Ectodermal cell (in vitro differentiated cells): Measurements from ENCODE around the gene SCD5.

Experiments
- H3K27ac ChIP-seq: 2 replicates; pipeline ENCODE4 v1.7.0; 2013; ENCODE audit warnings: mild to moderate bottlenecking, low read depth, low read length; ENCODE audit not compliant: insufficient read depth, poor library complexity, severe bottlenecking
- H3K27me3 ChIP-seq: 2 replicates; pipeline ENCODE4 v1.7.0; 2013; ENCODE audit warnings: mild to moderate bottlenecking, low read length; ENCODE audit not compliant: insufficient read depth, control insufficient read depth, poor library complexity, severe bottlenecking
- H3K36me3 ChIP-seq: one replicate; pipeline ENCODE4 v1.7.0; 2013; ENCODE audit warnings: low read length; ENCODE audit not compliant: control insufficient read depth, insufficient read depth
- H3K4me1 ChIP-seq: one replicate; pipeline ENCODE4 v1.7.0; 2013; ENCODE audit warnings: low read length; ENCODE audit not compliant: control insufficient read depth, insufficient read depth
- H3K4me3 ChIP-seq: 2 replicates; pipeline ENCODE4 v1.7.0; 2013; ENCODE audit warnings: low read depth, low read length, control low read depth; ENCODE audit not compliant: insufficient read depth
- H3K9me3 ChIP-seq: 2 replicates; pipeline ENCODE4 v1.7.0; 2013; ENCODE audit warnings: mild to moderate bottlenecking, low read length, moderate library complexity; ENCODE audit not compliant: control insufficient read depth
- WGBS, 2 experiments: methylation state at CpG; one replicate each; pipeline ENCODE4 v1.1.7; 2013; ENCODE audit warnings: missing lambda C conversion rate in 2 of 2; 5-methylcytosine and 5-hydroxymethylcytosine counted together

The SCD5 gene

DNA sequence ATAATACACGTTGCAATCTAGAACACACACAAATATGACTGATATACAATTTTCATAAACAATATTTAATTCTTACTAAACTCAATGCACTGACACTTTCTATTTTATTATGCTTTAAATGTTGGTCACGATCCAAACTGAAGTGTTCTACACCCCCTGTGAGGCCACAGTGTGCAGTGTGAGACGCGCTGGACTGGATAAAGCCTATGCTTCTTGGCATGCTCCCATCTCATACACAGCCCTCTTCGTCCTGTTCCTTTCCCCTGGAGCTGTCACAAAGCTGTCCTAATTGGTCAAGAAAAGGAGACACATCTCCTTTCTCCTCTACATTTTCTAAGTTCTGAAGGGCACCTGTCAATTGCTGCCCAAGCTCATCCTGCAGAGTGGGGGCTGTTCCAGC lies 72.0 kb downstream of the SCD5 start:
- no peak overlapping the region for H3K27ac ChIP-seq
- H3K27me3 ChIP-seq = no peaks in the 10 kb centered on the region
- H3K4me3 ChIP-seq = no peak overlapping the region
- H3K4me1 ChIP-seq = no peaks in the 10 kb centered on the region
- no peaks in the 10 kb centered on the region for H3K9me3 ChIP-seq
- WGBS, 2 experiments = 85 to 87% methylated on average over 5 of the region's 5 CpGs
- no peaks in the 10 kb centered on the region for H3K36me3 ChIP-seq

DNA sequence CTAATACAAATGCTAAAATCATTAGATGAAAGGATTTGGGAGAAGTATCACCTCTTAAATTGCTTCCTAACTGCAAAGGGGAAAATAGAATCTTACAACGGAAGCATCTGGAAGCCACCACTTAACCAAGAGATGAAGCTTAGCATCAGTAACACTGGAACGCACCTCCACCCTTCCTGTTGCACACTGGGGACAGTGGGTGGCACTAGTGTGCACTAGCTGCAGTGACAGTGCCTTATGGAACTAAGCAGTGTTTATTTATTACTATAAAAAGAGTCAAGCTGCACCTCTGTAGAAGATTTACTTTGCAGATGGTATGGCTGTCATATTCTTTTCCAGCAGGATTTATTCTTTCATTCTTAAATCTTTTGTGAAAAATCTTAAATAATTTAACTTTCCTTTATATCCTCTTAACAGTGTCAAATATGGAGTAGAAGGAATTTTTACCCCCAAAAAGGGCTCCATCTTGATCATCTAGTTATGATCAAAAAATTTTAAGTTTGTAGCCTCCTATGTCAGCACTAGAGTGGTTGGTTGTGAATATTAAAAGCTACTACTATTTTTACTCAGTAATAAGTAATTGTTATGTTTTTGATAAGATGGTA lies 76.7 kb downstream of the SCD5 start:
- H3K4me3 ChIP-seq = no peak overlapping the region
- 73 to 92% methylated on average over 2 of the region's 2 CpGs for WGBS, 2 experiments
- no peaks in the 10 kb centered on the region for H3K36me3 ChIP-seq
- no peaks in the 10 kb centered on the region for H3K9me3 ChIP-seq
- no peak overlapping the region for H3K27ac ChIP-seq
- H3K27me3 ChIP-seq = no peaks in the 10 kb centered on the region
- no peaks in the 10 kb centered on the region for H3K4me1 ChIP-seq

DNA sequence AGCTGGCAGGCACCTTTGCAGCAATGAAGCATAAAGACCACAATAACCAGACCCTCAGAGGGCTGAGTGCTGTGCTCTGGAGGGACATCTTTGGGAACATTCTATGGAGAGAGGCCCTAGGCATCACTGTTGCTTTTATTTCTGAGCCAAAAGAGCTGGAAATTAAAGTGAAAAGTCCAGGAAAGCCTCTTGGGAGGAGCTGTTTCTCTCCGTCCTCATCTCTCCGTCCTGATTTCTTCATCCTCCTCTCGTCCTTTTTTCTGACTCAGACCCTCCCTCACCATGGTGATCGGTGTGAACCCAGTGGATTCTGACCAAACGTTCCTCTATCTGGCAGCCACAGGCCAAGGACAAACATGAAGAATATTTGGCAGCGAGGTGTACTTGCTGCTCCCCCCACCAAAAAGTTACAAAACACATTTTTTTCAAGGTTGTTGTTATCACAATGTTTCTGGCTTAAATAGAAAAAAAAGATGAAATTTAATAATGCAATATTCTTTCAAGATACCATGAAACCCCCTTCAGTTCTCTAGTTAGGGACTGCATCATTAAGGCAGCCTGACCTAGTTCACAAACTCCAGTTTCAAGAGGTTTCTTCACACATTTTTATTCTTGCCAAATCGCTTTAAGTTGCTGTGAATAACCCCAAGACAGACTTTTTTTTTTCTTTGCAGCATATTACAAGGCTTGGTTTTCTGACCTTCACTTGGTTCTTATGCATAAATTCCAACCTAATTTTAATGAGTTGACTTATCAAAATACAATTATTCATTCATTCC lies 80.2 kb downstream of the SCD5 start:
- Histone ChIP-seq H3K36me3 (no peaks in the 10 kb centered on the region), H3K4me1 (no peaks in the 10 kb centered on the region)
- WGBS, 2 experiments = 90 to 92% methylated on average over 7 of the region's 7 CpGs

DNA sequence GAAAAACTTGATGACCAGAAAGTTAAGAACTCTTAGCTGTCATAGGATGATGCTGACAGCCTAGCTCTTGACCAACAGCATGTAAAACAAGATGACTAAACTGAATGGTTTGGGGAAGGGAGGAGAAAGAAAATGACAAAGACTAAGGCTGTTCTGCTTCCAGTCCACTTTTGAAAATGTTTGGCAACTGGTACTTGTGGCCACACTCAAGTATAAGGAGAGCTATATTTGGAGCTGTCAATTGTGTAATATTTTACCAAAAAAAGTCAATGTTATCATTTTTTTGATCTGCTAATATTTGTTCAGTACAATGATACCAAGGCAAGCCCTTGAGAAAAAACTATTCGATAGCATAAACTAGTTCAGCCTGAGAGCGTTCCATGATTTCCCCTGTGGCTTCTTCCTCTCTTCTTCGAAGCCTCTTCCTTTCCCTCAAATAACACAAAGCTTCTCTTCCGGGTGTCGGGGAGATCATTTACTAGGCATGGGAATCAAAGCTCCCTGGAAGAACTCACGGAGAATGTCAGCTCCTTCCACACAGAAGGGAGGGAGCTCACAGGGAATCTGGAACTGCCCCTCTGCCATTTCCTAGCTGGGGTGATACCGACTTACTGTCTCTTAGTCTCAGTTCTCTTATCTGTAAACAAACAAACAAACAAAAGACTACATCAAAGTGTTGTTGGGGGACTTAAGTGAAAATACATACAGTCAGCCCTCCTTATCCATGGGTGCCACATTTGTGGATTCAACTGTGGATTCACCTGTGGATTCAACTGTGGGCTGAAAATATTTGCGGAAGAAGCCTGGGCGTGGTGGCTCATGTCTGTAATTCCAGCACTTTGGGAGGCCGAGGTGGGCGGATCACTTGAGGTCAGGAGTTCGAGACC lies 82.6 kb downstream of the SCD5 start:
- H3K27ac ChIP-seq = no peak overlapping the region
- no peaks in the 10 kb centered on the region for H3K9me3 ChIP-seq
- no peaks in the 10 kb centered on the region for H3K4me1 ChIP-seq
- H3K36me3 ChIP-seq = no peaks in the 10 kb centered on the region
- H3K4me3 ChIP-seq = no peak overlapping the region
- WGBS, 2 experiments = 81 to 87% methylated on average over 12 of the region's 12 CpGs
- no peaks in the 10 kb centered on the region for H3K27me3 ChIP-seq

More for the DNA sequence above, 80.2 kb downstream of the SCD5 start:
- no peaks in the 10 kb centered on the region for H3K9me3 ChIP-seq
- H3K27ac ChIP-seq = no peak overlapping the region
- H3K4me3 ChIP-seq = no peak overlapping the region
- no peaks in the 10 kb centered on the region for H3K27me3 ChIP-seq

DNA sequence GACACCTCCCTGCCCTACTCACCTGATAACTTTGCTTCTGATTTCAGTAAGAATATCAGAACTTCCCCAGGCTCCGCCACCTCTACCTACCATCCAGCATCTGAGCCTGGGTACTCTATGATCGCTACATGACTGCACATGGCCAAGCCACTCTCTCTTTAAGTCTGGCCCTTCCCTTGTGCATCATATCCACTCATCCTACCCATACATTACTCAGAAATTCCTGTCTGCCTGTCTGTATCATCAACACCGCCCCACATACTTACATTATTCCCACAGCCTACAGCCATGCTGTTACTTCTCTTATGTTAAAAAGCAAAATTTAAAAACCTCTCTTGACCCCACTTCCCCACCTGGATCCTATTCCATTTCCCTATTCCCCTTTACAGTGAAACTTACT lies 84.7 kb downstream of the SCD5 start:
- no peaks in the 10 kb centered on the region for H3K27me3 ChIP-seq

DNA sequence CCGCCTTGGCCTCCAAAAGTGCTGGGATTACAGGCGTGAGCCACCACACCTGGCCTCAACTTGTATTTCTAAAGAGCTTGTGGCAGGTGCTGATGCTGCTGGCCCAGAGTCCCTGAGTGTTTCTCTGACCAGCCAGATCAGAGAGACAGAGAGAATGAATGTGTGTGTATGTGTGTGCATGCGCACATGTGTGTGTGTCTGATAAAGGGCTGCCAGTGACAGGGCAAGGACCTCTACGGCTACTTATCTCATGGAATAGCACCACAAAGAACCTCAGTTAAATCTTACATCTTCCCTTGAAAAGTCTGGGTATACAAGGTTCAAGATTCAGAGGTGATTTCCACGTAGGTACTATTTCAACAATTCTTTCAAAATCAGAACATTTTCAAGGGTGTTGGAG lies 86.0 kb downstream of the SCD5 start:
- 94 to 96% methylated on average over 5 of the region's 5 CpGs for WGBS, 2 experiments
- Histone ChIP-seq H3K27ac (no peak overlapping the region), H3K4me1 (peaks cover 9% of the 10 kb centered on the region), H3K4me3 (no peak overlapping the region), H3K9me3 (no peaks in the 10 kb centered on the region), H3K36me3 (no peaks in the 10 kb centered on the region), H3K27me3 (no peaks in the 10 kb centered on the region)

More for the DNA sequence above, 84.7 kb downstream of the SCD5 start:
- WGBS, 2 experiments = 92 to 94% methylated on average over 3 of the region's 3 CpGs
- H3K4me3 ChIP-seq = no peak overlapping the region
- no peaks in the 10 kb centered on the region for H3K36me3 ChIP-seq
- peaks cover 9% of the 10 kb centered on the region for H3K4me1 ChIP-seq
- H3K9me3 ChIP-seq = no peaks in the 10 kb centered on the region
- no peak overlapping the region for H3K27ac ChIP-seq

DNA sequence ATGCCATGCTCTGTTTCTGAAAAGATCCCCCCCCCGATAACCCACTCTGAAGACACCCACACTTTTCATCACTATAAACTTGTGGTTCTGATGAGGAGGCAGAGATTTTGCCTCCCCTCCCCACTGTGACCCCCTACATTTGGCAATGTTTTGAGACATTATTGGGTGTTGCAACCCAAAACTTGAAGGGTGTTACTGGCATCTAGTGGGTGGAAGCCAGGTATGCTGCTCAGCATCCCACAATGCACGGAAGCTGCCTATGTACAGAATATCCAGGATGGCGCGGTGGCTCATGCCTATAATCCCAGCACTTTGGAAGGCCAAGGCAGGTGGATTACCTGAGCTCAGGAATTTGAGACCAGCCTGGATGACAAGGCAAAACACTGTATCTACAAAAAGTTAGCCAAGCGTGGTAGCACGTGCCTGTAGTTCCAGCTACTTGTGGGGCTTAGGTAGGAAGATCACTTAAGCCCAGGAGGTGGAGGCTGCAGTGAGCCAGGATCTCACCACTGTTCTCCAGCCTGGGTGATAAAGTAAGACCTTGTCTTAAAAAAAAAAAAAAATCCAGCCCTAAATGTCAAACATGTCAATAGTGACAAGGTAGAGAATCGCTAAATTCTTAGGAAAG lies 87.3 kb downstream of the SCD5 start:
- Histone ChIP-seq H3K4me3 (no peak overlapping the region), H3K4me1 (peaks cover 9% of the 10 kb centered on the region), H3K27me3 (no peaks in the 10 kb centered on the region), H3K27ac (no peak overlapping the region), H3K36me3 (no peaks in the 10 kb centered on the region), H3K9me3 (no peaks in the 10 kb centered on the region)
- 88 to 90% methylated on average over 7 of the region's 7 CpGs for WGBS, 2 experiments

DNA sequence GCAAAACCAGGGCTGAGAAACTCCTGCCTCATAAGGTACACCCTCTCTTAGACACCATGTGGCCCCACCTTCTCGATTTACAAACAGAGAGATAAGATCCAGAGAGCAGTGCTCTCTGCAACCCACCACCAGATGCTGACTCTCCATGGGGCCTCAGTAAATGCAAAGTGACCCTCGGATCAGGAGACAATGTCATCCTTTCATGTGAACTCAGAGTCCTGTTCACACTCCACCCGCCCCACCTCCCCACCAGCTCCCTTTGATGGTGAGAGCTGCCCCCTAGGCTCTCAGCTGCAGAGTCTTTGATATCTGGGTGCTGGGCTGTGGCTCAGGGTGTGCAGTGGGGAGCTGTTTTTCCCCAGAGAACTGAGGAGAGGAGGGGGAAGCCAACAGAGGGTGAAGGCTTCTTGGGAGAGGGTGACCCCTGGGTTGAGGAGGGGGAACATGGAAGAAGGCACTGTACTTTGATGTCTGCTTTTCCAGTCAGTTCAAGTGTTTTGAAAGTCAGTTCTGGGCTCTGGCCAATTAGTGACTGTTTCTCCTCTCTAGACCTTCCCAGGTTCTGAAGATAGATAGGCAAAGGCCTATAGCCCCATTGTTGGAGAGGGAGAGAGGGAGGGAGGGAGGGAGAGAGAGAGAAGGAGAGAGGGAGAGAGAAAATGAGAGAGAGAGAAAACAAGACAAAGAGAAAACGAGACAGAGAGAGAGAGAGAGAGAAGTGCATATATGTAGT lies 88.2 kb downstream of the SCD5 start:
- 33 to 38% methylated on average over 4 of the region's 4 CpGs for WGBS, 2 experiments
- Histone ChIP-seq H3K27me3 (no peaks in the 10 kb centered on the region), H3K36me3 (no peaks in the 10 kb centered on the region), H3K4me3 (no peak overlapping the region), H3K27ac (no peak overlapping the region), H3K9me3 (no peaks in the 10 kb centered on the region), H3K4me1 (peaks cover 9% of the 10 kb centered on the region)

DNA sequence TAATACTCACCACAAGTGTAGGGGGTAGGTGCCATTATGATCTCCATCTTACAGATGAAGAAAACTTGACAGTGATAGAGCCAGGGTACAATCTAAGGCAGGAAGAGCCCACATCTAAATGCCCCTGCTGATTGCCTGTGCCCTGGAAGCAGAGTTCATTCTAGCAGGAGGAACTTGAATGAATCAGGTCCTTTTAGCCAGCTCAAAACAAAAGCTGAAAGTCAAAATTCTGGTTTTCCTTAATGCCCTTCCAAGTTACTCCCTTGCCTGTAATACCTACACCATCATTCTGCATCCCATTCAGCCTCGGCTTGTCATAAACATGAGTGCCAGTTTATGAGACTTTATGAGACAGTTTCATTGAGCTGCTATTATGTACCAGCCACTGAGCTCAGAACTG lies 89.6 kb downstream of the SCD5 start:
- 93 to 100% methylated on average over 1 of the region's 1 CpG for WGBS, 2 experiments
- H3K4me1 ChIP-seq = peaks cover 9% of the 10 kb centered on the region
- no peaks in the 10 kb centered on the region for H3K9me3 ChIP-seq
- H3K27ac ChIP-seq = no peak overlapping the region
- H3K4me3 ChIP-seq = no peak overlapping the region
- no peaks in the 10 kb centered on the region for H3K27me3 ChIP-seq
- H3K36me3 ChIP-seq = no peaks in the 10 kb centered on the region
